ENCODE data around the gene ZSWIM3. TPM values are rescaled to one million over a fixed set of nuclear protein-coding genes. Genes with fewer than 3 reads are reported as not detected.
A peak's percentile ranks its signal among the peaks of the same experiment; 100 is the strongest.

Gene ZSWIM3
- total RNA-seq, 1 experiment from 2014 or later, result 4.2 TPM

GRCh38 chr20:45897289-45897688 lies 39.9 kb downstream of the ZSWIM3 start:
- ChIA-PET POLR2A (ENCODE audit: unreplicated experiment) (no interaction called here), CTCF (no interaction called here)
- H3K79me2 ChIP-seq (ENCODE audit: low read length), result 0 out of 2 replicates have a peak, but pooled peaks cover under 1% of the 10 kb centered on the region
- H4K20me1 ChIP-seq (ENCODE audit: low read length), result no peaks in the 10 kb centered on the region
- BruUV-seq (replicated peaks), result no TSS peak
- no peak overlapping the region for H3K9ac ChIP-seq (ENCODE audit: low read length)
- intact Hi-C loops (cut with micrococcal nuclease), result no loop called here
- peaks cover 10% of the 10 kb centered on the region; the same call in 1 of the 2 replicates for H3K4me1 ChIP-seq (ENCODE audit: insufficient read depth, low read length)
- H3F3A ChIP-seq (ENCODE audit: low read length, unreplicated experiment), result no peaks in the 10 kb centered on the region
- DNase-seq (no peak), ATAC-seq (no peak)
- H3K9me2 ChIP-seq (replicated peaks; ENCODE audit: low read length), result no peaks in the 10 kb centered on the region
- no peak overlapping the region for H2AFZ ChIP-seq (ENCODE audit: low read length)
- H3K27me3 ChIP-seq (ENCODE audit: low read length), result no peaks in the 10 kb centered on the region
- TF ChIP-seq EZH2 (IDR thresholded peaks at IDR 0.05; ENCODE audit: low read length, unreplicated experiment) (no peak), EZH2phosphoT487 (IDR thresholded peaks at IDR 0.05; ENCODE audit: borderline replicate concordance, low read length) (no peak), CTCF (conservative IDR thresholded peaks at IDR 0.05; ENCODE audit: low read depth, low read length) (no peak)
- H3K4me3 ChIP-seq (ENCODE audit: low read length), result no peak overlapping the region
- H3K9me3 ChIP-seq (ENCODE audit: low read length), result no peaks in the 10 kb centered on the region
- H3K27ac ChIP-seq (ENCODE audit: low read length), result no peak overlapping the region
- peaks cover 16% of the 10 kb centered on the region; the same call in 1 of the 2 replicates for H3K36me3 ChIP-seq (ENCODE audit: low read depth, low read length)
- H3K4me2 ChIP-seq (ENCODE audit: low read length), result no peak overlapping the region

- intact Hi-C loops (cut with micrococcal nuclease), result no loop called here
- H4K20me1 ChIP-seq (ENCODE audit: low read length), result no peaks in the 10 kb centered on the region
- no peak overlapping the region for H3K9ac ChIP-seq (ENCODE audit: low read length)
- no peaks in the 10 kb centered on the region for H3K27me3 ChIP-seq (ENCODE audit: low read length)
- ATAC-seq (no peak), DNase-seq (no peak)
- no peaks in the 10 kb centered on the region for H3F3A ChIP-seq (ENCODE audit: low read length, unreplicated experiment)
- no peaks in the 10 kb centered on the region for H3K9me2 ChIP-seq (replicated peaks; ENCODE audit: low read length)
- BruUV-seq (replicated peaks), result no TSS peak
- ChIA-PET CTCF (no interaction called here), POLR2A (ENCODE audit: unreplicated experiment) (no interaction called here)
- H3K4me2 ChIP-seq (ENCODE audit: low read length), result no peak overlapping the region
- H2AFZ ChIP-seq (ENCODE audit: low read length), result no peak overlapping the region
- H3K27ac ChIP-seq (ENCODE audit: low read length), result no peak overlapping the region
- no peaks in the 10 kb centered on the region for H3K9me3 ChIP-seq (ENCODE audit: low read length)
- TF ChIP-seq CTCF (conservative IDR thresholded peaks at IDR 0.05; ENCODE audit: low read depth, low read length) (no peak), EZH2phosphoT487 (IDR thresholded peaks at IDR 0.05; ENCODE audit: borderline replicate concordance, low read length) (no peak), EZH2 (IDR thresholded peaks at IDR 0.05; ENCODE audit: low read length, unreplicated experiment) (no peak)
- no peaks in the 10 kb centered on the region for H3K79me2 ChIP-seq (ENCODE audit: low read length)
- peaks cover 6% of the 10 kb centered on the region; the same call in 1 of the 2 replicates for H3K4me1 ChIP-seq (ENCODE audit: insufficient read depth, low read length)
- no peak overlapping the region for H3K4me3 ChIP-seq (ENCODE audit: low read length)
- H3K36me3 ChIP-seq (ENCODE audit: low read depth, low read length), result peaks cover 16% of the 10 kb centered on the region; the same call in 1 of the 2 replicates
Measured at GRCh38 chr20:45897692-45898091, 40.3 kb downstream of the ZSWIM3 start.

- Histone ChIP-seq H3K36me3 (ENCODE audit: low read depth, low read length) (peaks cover 16% of the 10 kb centered on the region; the same call in 1 of the 2 replicates), H3K79me2 (ENCODE audit: low read length) (no peaks in the 10 kb centered on the region), H3K9ac (ENCODE audit: low read length) (no peak overlapping the region), H4K20me1 (ENCODE audit: low read length) (no peaks in the 10 kb centered on the region), H3K4me1 (ENCODE audit: insufficient read depth, low read length) (no peaks in the 10 kb centered on the region), H3K27ac (ENCODE audit: low read length) (no peak overlapping the region), H3F3A (ENCODE audit: low read length, unreplicated experiment) (no peaks in the 10 kb centered on the region), H3K9me3 (ENCODE audit: low read length) (no peaks in the 10 kb centered on the region), H3K9me2 (replicated peaks; ENCODE audit: low read length) (no peaks in the 10 kb centered on the region), H3K4me2 (ENCODE audit: low read length) (no peak overlapping the region), H3K4me3 (ENCODE audit: low read length) (no peak overlapping the region), H3K27me3 (ENCODE audit: low read length) (no peaks in the 10 kb centered on the region), H2AFZ (ENCODE audit: low read length) (no peak overlapping the region)
- DNase-seq (no peak), ATAC-seq (no peak)
- CTCF ChIA-PET, result no interaction called here
- POLR2A ChIA-PET (ENCODE audit: unreplicated experiment), result no interaction called here
- intact Hi-C loops (cut with micrococcal nuclease), result no loop called here
- TF ChIP-seq CTCF (conservative IDR thresholded peaks at IDR 0.05; ENCODE audit: low read depth, low read length) (no peak), EZH2phosphoT487 (IDR thresholded peaks at IDR 0.05; ENCODE audit: borderline replicate concordance, low read length) (no peak), EZH2 (IDR thresholded peaks at IDR 0.05; ENCODE audit: low read length, unreplicated experiment) (no peak)
- BruUV-seq (replicated peaks), result TSS peak; percentile 26
Measured at GRCh38 chr20:45898285-45898684, 40.9 kb downstream of the ZSWIM3 start.
